Cardiac fibroblast (primary cell): Measurements from ENCODE around the gene CUTA.

Experiments used
- DNase-seq, 2 donors: peaks; one replicate each; pipeline versions ENCODE4 v3.0.0 to v3.0.0-alpha.2; 2010; ENCODE audit warnings: low read depth in 2 of 2
- H3K4me3 ChIP-seq, 2 donors: replicated peaks in 1 of 2; 1 replicate in 1 of 2; 2 replicates in 1 of 2; pipeline ENCODE4 v1.5.1; 2011; ENCODE audit warnings: low read depth in 2 of 2, low read length in 2 of 2, mild to moderate bottlenecking in 2 of 2, moderate library complexity in 1 of 2
- TF ChIP-seq, protein P1 (sequence below): IDR thresholded peaks from one replicate; pipeline ENCODE4 v1.5.1; 2011; ENCODE audit warnings: low read depth, mild to moderate bottlenecking, low read length, inconsistent platforms

CUTA gene

DNA sequence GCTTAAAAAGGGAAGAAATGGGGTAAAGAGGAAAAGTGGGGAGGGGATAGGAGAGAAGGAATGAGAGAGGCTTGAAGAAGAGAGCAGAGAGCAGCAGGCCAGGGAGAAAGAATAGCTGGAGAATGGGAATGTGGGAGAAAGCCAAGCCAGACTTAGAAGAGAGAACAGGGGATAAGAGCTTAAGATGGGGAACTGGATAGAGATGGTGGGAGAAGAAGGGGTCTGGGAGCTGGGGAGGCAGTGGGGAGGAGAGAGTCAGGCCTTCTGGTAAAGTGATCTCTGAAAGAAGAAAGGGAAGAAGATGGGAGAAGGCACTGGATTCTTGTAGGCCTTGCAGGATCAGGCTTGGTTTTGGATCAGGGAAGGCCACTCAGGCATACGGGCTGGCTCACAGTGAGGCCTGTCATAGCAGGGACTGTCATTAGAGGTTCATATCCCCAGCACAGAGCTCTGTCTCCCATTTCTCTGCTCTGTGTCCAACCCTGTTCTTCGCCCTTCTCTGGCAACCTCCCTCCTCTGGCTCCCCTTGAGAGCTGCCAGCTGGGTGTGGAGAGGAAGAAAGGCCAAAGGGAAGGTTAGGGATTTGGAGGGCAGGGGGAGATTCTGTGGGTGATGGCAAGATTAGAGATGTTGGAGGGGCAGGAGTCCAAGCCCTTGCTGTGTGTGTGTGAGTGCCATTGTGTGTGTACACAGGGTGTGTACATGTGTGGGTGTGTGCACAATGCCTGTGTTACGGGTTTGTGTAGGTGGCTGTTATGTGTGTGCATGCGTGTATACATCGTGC, 11.3 kb upstream of the CUTA start:
- no peak for DNase-seq
- no peak overlapping the region for H3K4me3 ChIP-seq
- TF ChIP-seq, protein P1, sequence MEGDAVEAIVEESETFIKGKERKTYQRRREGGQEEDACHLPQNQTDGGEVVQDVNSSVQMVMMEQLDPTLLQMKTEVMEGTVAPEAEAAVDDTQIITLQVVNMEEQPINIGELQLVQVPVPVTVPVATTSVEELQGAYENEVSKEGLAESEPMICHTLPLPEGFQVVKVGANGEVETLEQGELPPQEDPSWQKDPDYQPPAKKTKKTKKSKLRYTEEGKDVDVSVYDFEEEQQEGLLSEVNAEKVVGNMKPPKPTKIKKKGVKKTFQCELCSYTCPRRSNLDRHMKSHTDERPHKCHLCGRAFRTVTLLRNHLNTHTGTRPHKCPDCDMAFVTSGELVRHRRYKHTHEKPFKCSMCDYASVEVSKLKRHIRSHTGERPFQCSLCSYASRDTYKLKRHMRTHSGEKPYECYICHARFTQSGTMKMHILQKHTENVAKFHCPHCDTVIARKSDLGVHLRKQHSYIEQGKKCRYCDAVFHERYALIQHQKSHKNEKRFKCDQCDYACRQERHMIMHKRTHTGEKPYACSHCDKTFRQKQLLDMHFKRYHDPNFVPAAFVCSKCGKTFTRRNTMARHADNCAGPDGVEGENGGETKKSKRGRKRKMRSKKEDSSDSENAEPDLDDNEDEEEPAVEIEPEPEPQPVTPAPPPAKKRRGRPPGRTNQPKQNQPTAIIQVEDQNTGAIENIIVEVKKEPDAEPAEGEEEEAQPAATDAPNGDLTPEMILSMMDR: no peak

DNA sequence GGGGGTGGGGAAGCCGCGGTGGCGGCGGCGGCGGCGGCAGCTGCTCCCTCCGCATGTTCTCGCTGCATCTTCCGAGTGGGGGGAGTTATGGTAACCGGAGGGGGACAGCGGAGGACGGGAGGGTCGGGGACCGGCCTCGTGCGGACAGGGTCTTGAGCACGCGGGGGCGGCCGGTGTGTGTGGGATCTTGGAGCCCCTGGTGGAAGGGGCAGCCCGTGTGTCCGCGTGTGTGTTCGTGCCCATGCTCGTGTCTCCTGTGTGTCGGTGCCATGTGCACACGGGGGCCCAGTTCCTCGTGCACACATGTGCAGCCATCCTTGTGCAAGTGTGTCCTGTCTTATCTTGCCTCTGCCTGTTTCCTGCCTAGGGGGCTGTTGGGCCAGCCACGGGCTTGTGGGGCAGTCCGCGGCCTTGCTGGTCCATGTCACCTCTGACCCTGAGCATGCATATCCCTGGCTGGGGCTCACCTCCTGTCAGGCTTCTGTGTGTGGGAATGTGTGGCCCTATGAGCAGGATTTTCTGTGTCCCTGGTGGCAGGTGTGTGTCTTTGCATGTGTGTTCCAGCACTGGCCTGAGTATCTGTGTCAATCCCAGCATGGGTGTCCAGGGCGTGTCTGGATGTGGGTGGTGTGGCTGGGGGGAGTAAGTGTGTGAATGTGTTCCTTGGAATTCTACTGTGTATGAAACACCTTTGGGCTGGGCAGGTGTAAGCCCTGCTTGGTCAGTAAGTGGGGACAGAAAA, 10.5 kb upstream of the CUTA start:
- peak; percentile 26 to 43 for DNase-seq
- H3K4me3 ChIP-seq: peak overlapping the region; percentile 46 to 71
- TF ChIP-seq, protein P1: peak; percentile 35

DNA sequence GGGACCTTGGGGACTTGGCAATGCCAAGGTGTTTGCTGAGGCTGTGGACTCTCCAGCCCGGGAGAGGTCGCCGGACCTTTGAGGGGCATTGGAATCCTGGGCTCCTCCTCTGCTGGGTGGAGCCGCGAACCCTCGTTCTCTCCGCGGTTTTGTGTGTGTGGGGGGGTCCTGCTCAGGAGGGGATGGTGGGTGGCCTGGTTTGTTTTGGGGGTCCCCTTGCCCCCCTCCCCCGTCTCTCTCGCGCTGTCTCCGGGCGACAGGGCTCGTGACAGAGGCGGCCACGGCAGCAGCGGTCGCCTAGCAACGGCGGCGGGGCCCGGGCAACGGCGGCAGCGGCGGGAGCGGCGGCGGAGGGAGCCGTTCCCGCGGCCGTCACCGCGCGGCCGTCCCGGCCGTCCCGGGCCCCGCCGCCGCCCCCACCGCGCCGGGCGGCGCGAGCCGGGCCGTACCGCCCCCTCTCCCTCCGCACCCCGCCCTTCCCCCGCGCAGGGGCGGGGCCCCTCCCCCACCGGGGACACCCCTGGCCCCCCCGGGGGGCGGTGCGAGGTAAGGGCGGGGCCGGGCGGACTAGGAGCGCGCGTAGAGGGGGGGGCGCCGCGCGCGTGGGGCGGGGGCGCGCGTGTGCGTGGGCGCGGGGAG, 9.8 kb upstream of the CUTA start:
- peak overlapping the region; percentile 71 to 73 for H3K4me3 ChIP-seq
- TF ChIP-seq, protein P1: peak; percentile 4
- no peak for DNase-seq

DNA sequence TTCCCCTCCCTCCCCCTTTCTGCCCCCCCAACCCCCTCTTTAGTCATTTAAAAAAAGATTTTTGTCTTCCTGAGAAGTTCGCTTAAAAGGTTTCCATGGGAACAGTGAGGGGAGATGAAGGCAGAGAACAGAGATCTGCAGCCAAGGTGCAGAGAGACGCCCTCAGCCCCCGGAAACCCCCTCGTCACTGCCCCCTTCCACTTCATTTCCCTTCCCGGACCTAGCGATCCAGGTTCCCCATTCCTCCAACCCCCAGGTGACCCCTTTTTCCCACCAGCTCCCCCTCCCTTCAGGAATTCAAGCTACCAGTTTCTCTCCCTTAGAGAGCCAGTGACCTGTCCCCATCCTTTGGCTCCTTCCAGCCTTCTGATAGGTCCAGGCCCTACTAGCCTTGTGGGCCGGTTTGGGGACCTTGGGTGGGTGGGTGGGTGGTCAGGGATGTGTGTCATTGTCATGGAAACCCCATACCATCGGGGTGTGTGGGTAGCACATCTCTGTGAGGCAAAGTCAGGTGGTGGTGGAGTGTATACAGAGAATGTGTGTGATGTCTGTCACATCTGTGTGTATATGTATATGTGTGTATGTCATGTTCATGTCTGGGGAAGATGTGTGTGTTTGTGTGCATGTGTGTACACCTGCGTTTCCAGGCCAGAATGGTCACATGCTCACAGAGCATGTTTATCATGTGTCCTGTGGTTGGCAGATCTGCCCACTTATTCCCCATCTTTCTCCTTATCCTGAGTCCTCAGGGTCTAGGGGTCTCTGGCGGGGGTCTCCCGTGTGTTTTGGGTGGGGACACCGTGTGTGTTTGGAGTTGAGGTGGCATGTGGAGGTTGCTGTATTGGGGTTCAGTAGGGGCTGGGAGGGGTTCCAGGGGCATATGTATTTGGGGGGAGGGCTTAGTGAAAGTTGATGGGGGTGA, 8.9 kb upstream of the CUTA start:
- TF ChIP-seq, protein P1: no peak
- H3K4me3 ChIP-seq: peak overlapping the region; percentile 71 to 73
- peak in 1 of 2 donors; percentile 18 for DNase-seq

DNA sequence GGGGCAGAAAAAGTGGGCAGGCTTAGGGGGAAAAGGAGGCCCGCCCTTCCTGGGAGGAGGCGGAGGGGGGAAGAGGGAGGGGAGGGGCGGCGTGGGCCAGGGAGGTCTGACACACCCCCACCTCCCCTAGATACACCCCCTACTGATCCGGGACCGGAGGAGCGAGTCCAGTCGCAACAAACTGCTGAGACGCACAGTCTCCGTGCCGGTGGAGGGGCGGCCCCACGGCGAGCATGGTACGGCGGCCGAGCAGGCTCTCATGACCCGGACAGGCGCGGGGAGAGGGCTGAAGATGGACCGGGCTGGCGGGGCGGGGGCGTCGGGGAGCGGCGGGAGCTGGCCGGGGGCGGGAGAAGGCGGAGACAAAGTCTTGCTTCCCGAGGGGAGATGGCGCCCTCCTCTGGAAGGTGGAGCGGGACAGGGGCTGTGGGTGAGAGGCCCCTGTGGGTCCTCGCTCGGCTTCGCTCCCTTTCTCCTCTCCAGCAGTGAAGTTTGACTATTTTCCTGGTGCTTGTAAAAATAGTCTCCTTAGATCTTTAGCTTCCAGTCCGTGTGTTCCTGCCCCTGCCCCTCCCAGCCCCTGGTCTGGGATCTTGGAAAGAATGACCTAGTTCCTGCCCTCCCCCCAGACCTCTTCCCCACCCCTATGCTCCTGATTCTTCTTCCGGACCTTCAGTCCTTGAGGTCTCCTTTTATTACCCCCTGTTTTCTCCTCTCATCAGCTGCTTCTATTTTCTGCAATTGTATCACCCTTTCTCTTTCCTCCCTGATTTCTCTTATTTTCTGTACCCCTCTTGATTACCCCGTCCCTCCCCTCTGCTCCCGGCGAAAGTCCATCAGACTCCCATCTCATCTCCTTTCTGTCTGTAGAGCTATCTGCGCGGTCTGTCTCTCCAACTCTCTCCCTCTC, 8.0 kb upstream of the CUTA start:
- peak overlapping the region; percentile 51 to 71 for H3K4me3 ChIP-seq
- DNase-seq: peak; percentile 85 to 89
- TF ChIP-seq, protein P1: peak; percentile 67
